Measurements from ENCODE around the gene TSPAN33. TPM values are rescaled to one million over a fixed set of nuclear protein-coding genes. Genes with fewer than 3 reads are reported as not detected.
A peak's percentile ranks its signal among the peaks of the same experiment; 100 is the strongest.
"Not testable (repeated sequence)": the region's sequence is repeated elsewhere in the genome, so short reads cannot be mapped to it uniquely, and the experiment has no call there.

The TSPAN33 gene
- total RNA-seq, 1 donor from 2014 or later, result 11.8 TPM

DNA sequence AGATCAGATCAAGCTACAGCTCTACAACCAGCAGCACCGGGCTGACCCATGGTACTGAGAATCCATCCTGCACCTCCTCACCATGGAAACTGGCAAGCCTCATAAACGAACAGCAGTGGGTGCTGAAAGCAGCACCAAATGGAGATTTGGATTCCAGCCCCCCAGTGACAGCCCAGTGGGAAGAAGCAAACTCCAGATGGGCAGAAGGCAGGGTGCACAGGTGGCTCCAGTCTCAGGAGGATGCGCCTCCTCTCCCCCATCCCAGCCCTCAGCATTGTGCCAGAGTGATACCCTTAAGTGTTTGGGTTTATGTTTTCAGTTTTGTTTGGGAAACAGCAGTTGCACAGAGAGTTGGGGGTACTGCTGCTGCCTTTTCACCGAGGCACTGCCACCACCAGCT, 23.3 kb downstream of the TSPAN33 start:
- DNase-seq (ENCODE audit: low spot score) (no peak), ATAC-seq (no peak)
- intact Hi-C loops (cut with DNase I), result loop anchor here (2.0 kb wide), 1 partner anchor 41 kb away; no protein-coding TSS in a partner anchor

DNA sequence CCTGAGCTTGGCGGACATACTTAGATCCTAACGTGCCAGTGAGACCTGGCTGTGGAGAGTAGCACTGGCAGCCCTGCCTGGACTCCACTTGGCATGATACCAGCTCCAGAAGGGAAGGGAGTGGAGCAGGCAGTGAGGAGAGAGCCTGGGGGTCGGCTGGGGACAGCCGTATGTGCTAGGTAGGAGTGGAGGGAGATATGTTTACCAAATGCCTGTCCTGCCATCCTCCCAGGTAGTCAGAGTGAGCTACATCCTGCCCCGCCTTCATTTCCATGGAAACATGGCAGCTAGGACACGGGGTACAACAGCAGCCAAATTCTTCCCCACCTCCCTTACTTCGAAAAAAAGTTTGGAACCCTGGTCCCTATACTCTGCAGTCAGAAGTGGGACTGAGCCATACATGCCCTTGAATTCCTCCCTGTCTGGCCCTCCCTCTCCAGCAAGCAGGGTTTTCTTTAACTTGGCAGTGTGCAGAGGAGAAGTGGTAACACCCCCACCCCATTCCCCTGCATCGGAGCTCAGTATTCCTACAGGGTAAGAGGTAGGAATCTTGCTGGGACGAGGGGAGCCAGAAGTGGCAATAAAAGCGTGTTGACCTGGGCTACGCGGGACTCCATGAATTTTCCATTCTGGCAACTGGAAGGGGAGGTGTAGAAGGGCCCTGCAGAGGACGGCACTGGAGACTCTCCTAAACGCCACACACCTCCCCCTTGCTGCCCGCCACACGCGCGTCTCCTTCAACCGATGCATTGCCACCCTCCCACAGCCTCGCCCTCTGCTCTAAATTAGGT, 23.9 kb downstream of the TSPAN33 start:
- ATAC-seq, result peak; percentile 40
- no peak for DNase-seq (ENCODE audit: low spot score)
- intact Hi-C loops (cut with DNase I), result loop anchor here (2.0 kb wide), 1 partner anchor 40 kb away; no protein-coding TSS in a partner anchor

GRCh38 chr7:129169171-129169671, 24.7 kb downstream of the TSPAN33 start:
- ATAC-seq (peak; percentile 94), DNase-seq (ENCODE audit: low spot score) (peak; percentile 79)
- intact Hi-C loops (cut with DNase I), result loop anchor here (2.0 kb wide), 1 partner anchor 40 kb away; no protein-coding TSS in a partner anchor

DNA sequence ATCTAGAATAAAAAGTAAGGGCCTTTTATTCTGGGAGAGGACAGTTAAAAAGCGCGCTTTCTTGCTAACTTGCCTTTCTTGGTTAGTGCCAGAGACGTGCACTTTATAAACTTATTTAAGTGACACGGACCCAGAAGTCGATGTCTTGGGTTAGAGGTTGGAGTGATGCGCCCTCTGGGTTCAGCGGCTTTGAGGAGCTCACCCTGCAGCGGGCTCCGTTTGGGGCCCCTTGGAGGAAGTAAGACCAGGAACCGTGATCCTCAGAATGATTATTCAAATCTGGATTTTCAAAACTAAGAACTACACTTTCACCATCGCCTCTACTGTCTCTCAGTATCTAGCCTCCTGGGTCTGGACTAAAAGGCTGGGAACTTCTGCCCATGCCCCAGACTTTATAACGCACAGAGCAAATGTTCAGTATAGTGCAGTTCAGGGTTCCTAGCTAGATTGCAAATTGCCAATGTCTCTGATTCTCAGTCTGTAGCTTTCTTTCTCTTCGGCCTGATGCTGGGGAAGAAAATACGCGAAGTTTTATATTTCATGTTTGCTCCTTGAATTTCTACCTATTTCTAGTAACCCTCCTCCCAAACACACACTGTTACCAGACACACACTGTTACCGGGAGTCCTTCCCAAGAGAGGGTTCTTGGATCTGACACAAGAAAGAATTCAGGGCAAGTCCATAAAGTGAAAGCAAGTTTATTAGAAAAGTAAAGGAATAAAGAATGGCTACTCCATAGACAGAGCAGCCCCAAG, 25.4 kb downstream of the TSPAN33 start:
- DNase-seq (ENCODE audit: low spot score), result no peak
- intact Hi-C loops (cut with DNase I), result loop anchor here (2.0 kb wide), 1 partner anchor 39 kb away; no protein-coding TSS in a partner anchor
- ATAC-seq, result peak; percentile 48

- ATAC-seq (no peak), DNase-seq (ENCODE audit: low spot score) (no peak)
- intact Hi-C loops (cut with DNase I), result no loop called here
These were observed 26.0 kb downstream of the TSPAN33 start for GRCh38 chr7:129170441-129171021.

GRCh38 chr7:129173861-129174260, 29.4 kb downstream of the TSPAN33 start:
- ATAC-seq; intact Hi-C loops (cut with DNase I); DNase-seq (ENCODE audit: low spot score): not testable (repeated sequence)

DNA sequence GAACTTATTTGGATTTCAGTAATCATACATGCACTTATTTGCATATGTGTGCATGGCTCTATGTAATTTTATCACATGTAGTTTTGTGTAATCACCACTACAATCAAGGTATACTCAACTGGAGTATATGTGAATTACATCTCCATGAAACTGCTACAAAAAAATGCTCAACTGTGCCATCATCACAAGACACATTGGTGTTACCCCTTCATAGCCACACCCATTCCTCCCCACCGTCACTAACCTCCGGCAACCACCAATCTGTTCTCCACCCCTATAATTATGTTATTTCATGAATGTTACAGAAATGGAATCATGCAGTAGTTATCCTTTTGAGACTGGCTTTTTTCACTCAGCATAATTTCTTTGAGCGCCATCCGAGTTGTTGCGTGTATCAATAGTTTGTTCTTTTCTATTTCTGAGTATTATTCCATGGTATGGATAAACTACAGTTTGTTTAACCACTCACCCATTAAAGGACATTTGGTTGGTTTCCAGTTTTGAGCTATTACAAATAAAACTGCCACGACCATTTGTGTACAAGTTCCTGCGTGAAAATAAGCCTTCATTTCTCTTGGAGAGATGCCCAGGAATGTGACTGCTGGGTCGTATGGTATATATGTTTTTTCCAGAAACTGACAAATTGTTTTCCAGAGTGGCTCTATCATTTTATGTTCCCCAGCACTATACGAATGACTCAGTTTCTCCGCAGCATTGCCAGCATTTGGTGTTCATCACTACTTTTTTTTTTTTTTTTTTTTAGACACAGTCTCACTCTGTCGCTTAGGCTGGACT, 32.6 kb downstream of the TSPAN33 start:
- ATAC-seq, result no peak
- intact Hi-C loops (cut with DNase I), result no loop called here
- DNase-seq (ENCODE audit: low spot score), result no peak

- DNase-seq (ENCODE audit: low spot score) (no peak), ATAC-seq (no peak)
- intact Hi-C loops (cut with DNase I), result no loop called here
These were observed 40.6 kb downstream of the TSPAN33 start for GRCh38 chr7:129184981-129185670.

DNA sequence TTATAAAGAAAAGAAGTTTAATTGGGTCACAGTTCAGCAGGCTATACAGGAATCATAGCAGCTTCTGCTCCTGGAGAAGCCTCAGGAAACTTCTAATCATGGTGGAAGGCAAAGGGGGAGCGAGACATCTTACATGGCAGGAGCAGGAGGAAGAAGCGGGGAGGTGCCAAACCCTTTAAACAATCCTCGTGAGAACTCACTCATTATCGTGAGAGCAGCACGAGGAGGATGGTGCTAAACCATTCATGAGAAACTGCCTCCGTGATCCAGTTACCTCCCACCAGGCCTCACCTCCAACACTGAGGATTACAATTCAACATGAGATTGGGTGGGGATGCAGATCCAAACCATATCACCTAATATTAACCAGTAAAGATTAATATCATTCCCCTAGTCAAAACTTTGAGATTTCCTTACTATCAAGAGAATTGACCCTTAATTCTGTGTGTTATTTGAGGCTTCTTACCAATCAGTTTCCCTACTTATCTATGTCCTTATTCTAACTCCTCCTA, 42.3 kb downstream of the TSPAN33 start:
- DNase-seq (ENCODE audit: low spot score) (peak; percentile 8), ATAC-seq (no peak)
- intact Hi-C loops (cut with DNase I), result no loop called here

GRCh38 chr7:129187681-129188371, 43.3 kb downstream of the TSPAN33 start:
- intact Hi-C loops (cut with DNase I), result no loop called here
- DNase-seq (ENCODE audit: low spot score) (no peak), ATAC-seq (no peak)

DNA sequence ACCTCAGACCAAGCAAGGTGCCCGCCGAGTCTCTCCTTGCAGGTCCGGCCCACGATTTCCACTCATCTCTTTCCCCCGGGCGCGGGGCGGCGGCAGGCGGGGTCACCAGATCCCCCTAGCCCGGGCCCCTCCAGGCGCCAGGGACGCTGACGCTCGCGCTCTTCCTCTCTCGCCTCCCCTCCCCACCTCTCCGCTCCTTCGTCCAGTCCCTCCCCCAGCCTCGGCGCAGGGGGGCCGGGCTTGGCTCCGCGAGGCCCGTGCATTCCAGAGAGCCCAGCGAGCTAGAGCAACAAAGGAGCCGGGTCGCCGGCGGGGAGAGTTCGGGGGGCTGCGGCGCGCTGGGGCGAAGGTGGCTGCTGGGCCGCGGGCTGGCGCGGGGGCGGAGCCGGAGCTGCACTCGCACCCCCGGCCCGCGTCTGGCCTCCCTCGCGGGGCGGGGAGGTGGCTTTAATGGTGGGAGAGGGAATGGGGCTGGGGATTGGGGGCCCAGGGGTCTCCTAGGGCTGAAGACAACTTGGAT, 43.9 kb downstream of the TSPAN33 start, which contains the start of gene SMO:
Gene SMO (plus strand): TSS at position 262 of the 520 bp plus-strand sequence. CDS start 519 bp downstream, outside the sequence.
- intact Hi-C loops (cut with DNase I), result no loop called here
- ATAC-seq, result peak; percentile 89

GRCh38 chr7:129188892-129189660, 44.6 kb downstream of the TSPAN33 start:
- DNase-seq (ENCODE audit: low spot score), result peak; percentile 57
- intact Hi-C loops (cut with DNase I), result no loop called here
- ATAC-seq, result peak; percentile 63

More for the DNA sequence above, 43.9 kb downstream of the TSPAN33 start, which contains the start of gene SMO:
- DNase-seq (ENCODE audit: low spot score), result peak; percentile 72

DNA sequence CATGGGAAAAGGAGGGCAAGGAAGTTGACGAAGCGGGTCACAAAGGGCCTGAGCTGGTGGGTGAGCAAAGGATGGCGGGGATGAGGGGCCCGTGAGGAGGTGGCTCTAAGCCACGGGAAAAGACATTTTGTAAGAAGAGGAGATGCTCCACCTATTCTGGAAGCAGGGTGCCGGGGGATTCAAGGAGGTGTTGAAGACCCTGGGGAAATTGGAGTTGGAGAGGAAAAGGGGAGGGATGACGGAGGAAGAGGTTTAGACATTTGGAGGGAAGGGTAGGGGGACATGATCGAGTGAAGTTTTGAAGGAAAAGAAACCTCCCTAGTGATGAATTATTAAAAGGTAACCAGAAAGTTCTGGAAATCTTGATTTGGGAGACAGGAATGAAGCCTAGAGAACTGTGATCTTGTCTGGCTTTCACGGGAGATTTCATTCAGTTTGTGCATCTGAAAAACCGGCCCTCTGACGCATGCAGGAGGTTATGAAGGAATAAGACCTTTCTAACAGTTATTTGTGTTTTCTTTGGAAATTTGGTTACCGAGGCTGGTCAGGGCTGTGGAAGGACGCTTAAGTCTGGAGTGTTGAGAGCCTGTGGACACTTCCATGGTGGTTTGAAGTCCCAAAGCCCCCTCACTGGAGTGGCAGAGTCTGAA, 45.3 kb downstream of the TSPAN33 start:
- DNase-seq (ENCODE audit: low spot score) (no peak), ATAC-seq (peak; percentile 47)
- intact Hi-C loops (cut with DNase I), result no loop called here

DNA sequence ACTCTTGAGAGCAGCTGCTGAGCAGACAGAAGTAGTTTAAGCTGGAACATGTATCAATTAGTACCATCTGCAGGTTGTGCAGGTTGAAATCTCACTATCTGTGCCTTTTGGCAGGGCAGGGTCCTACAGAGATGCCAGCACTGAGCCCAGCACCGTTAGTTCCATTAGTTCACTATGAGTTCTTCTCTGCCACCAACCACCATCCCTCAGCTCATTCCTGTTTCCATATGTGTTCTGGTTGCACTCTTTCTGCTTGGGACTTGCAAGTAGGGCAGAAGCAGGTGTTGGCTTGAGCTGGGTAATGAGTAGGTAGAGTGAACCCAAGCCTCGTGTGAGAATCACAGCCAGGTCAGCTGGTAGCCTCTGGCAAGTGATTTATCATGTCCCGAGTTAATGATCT, 46.8 kb downstream of the TSPAN33 start:
- intact Hi-C loops (cut with DNase I), result no loop called here
- ATAC-seq, result no peak
- no peak for DNase-seq (ENCODE audit: low spot score)

DNA sequence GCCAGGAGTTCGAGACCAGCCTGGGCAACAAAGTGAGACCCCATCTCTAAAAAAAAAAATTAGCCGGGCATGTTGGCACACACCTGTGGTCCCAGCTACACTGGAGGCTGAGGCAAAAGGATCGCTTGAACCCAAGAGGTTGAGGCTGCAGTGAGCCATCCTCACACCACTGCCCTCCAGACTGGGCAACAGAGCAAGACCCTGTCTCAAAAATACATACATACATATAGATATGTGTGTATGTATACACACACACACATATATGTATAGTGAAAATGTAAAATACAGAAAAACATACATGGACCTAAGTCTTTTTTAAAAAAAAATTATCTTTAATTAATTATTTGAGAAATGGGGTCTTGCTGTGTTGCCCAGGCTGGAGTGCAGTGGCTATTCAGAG, 49.4 kb downstream of the TSPAN33 start:
- DNase-seq (ENCODE audit: low spot score) (no peak), ATAC-seq (no peak)
- intact Hi-C loops (cut with DNase I), result no loop called here

- DNase-seq (ENCODE audit: low spot score), result no peak
- no peak for ATAC-seq
- intact Hi-C loops (cut with DNase I), result no loop called here
These were observed 53.3 kb downstream of the TSPAN33 start for GRCh38 chr7:129197771-129198170.
